Left ventricle myocardium superior (tissue), 1 donor: ENCODE measurements around the gene ABCE1. TPM values are rescaled to one million over a fixed set of nuclear protein-coding genes. Genes with fewer than 3 reads are reported as not detected.

Experiments
- ATAC-seq: fragments of 200-7000 bp; cut with Tn5 transposase; one replicate; pipeline ENCODE4 v1.9.1; 2020; ENCODE audit warnings: mild to moderate bottlenecking, moderate library complexity
- DNase-seq: peaks from one replicate; pipeline ENCODE4 v3.0.0-alpha.2; 2020
- intact Hi-C: fragments of 100-400 bp; cut with micrococcal nuclease; formaldehyde crosslinking; loops from one replicate; pipeline ENCODE4 v1.11.0; 2022
- long read RNA-seq: library from polyadenylated mRNA; unstranded; transcript quantifications from one replicate; pipeline ENCODE4 v2.0.0, GENCODE V29; 2021
- total RNA-seq: library from RNA; stranded (reverse); fragmentation: NEBNext Ultra II Directional; extraction: Animal tissue kit (Norgen Biotek cat#: 25700); gene quantifications from one replicate; pipeline ENCODE4 v1.2.1, GENCODE V29; 2021
- donor health status: DM: no; HTN: yes; CAD: no; lungs with severe emphysema.

Gene ABCE1
- total RNA-seq = 29.5 TPM
- long read RNA-seq, transcript ABCE1-201 (18 exons, 3,921 nt) = major isoform, 26 of 30 reads
- long read RNA-seq, partial matches to known transcripts = 2 of 30 reads
- long read RNA-seq, other reads (novel, unspliced or antisense) = 2 of 30 reads

GRCh38 chr4:145097821-145098674, at the start of gene ABCE1, which contains the start of gene ANAPC10:
Gene ABCE1, plus strand, starts transcription at chr4:145098311. Its CDS starts 6,102 bp downstream, at chr4:145104413.
Gene ANAPC10, minus strand, starts transcription at chr4:145098196. Its CDS starts 2,097 bp downstream, at chr4:145096099.
- DNase-seq = peak; percentile 96
- ATAC-seq = peak; percentile 99
- intact Hi-C loops = no loop called here

DNA sequence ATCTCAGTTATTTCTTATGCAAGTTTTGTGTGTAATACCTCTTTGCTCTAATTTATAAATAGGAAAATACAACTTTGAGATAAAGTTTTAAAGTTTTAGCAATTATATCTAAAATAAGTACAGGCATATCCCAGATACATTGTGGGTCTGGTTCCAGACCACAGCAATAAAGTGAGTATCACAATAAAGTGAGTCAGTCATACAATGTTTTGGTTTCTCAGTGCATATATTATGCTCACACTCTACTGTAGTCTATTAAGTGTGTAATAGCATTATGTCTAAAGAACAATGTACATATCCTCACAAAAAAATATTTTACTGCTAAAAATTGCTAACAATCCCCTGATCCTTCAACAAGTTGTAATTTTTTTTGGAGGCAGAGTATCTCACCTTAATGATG, 49.3 kb upstream of the ABCE1 start:
- no peak for DNase-seq
- no peak for ATAC-seq
- intact Hi-C loops = no loop called here

DNA sequence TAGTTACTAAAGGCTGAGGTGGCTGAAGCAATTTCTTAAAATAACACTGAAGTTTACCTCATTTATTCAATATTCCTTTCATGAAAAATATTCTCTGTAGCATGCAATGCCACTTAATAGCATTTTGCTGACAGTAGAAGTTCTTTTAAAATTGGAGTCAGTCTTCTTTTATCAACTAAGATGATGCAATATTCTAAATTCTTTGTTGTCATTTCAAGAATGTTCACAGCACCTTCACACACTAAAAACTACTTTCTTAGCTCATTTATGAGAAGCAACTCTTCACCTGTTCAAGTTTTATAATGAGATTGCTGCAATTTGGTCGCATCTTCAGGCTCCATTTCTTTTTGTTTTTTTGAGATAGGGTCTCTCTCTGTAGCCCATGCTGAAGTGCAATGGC, 48.9 kb upstream of the ABCE1 start:
- no peak for DNase-seq
- intact Hi-C loops = no loop called here
- ATAC-seq = no peak

GRCh38 chr4:145055533-145056257, 42.4 kb upstream of the ABCE1 start:
- intact Hi-C loops = no loop called here
- DNase-seq (no peak), ATAC-seq (no peak)

DNA sequence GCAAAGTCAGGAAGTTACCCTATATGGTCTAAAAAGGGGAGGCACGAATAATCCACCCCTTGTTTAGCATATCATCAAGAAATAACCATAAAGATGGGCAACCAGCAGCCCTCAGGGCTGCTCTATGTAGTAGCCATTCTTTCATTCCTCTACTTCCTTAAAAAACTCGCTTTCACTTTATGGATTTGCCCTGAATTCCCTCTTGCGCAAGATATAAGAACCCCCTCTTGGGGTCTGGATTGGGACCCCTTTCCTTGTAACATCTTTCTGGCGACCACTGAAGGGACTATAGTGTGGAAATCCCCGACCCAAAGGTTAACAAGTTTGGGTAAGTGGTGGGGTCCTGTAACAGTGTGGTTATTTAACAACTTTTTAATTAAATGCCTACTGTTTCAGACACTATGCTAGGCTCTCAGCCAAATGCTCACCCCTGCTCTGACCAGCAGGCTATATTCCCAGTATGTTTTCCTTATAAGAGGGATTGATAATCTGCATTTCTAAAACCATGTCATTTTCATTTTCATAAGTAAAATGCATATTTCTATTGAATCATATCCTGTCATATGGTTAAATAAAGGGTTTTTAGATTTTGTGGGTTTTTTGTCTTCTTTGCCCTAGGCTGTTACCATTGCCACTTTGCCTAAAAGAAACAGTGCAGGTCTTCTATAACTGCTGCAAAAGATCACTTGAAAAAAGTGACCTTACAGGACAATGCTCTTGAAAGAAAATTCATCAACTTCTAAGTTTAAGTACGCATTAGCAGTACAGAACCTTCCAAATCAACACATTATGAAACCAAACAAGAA, 41.6 kb upstream of the ABCE1 start:
- no peak for ATAC-seq
- intact Hi-C loops = no loop called here
- no peak for DNase-seq

- DNase-seq (no peak), ATAC-seq (no peak)
- intact Hi-C loops = no loop called here
These were observed 39.9 kb upstream of the ABCE1 start for GRCh38 chr4:145058256-145058655.

DNA sequence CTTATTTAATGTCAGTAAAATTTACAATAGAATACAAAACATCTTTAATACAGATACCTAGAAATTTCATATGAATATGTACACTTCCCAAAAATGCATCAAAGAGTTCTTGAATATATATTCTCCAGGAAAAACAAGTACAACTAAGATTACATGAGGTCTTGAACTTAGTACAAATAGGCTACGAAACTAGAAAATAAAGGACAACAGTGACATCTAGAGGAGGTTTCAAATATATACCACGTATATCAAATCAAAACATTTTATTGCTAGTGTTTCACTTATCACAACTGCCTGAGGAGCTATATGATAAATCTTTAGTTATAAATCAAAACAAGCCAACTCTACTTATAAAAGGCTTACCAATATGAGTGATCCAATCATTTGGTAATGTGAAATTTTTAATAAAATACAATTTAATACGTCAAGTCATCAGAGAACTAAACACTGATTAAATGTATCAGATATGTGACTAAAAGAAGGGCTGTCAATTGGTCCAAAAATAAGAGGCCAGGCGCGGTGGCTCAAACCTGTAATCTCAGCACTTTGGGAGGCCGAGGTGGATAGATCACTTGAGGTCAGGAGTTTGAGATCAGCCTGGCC, 36.7 kb upstream of the ABCE1 start:
- intact Hi-C loops = loop anchor here (5.0 to 10.0 kb wide), 2 partner anchors 447 to 889 kb away; no protein-coding TSS in a partner anchor
- ATAC-seq (peak; percentile 41), DNase-seq (no peak)

DNA sequence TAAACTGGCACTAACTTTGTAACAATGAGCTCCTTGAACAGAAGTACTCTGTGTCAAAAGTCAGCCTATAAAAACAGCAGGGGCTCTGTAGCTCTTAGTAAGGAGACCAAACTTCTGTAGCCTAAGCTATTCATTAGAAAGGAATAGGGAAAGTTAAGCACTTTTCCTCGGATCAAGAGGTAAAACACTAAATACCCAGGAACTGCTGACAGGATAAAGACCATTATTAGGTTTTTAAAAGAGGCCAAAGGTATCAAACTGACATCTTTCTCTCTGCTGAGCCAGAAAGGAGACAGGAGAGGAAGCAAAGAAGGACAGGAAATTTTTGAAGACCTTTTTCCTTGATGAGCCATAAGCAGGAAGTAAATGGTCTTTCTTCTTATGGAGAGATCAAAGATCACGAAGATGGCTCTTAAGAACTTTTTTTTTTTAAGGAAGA, 32.0 kb upstream of the ABCE1 start:
- no peak for ATAC-seq
- intact Hi-C loops = loop anchor here (10.0 kb wide), 1 partner anchor 451 kb away; no protein-coding TSS in a partner anchor
- no peak for DNase-seq

- no peak for ATAC-seq
- intact Hi-C loops = loop anchor here (10.0 kb wide), 1 partner anchor 455 kb away; no protein-coding TSS in a partner anchor
These were observed 28.8 kb upstream of the ABCE1 start for GRCh38 chr4:145069361-145069760.

GRCh38 chr4:145071560-145071959, 26.6 kb upstream of the ABCE1 start:
- intact Hi-C loops = no loop called here
- no peak for DNase-seq
- ATAC-seq = no peak

More at GRCh38 chr4:145069361-145069760, 28.8 kb upstream of the ABCE1 start:
- DNase-seq = no peak

- ATAC-seq = no peak
- intact Hi-C loops = no loop called here
- DNase-seq = no peak
These were observed 22.2 kb upstream of the ABCE1 start for GRCh38 chr4:145075742-145076468.

DNA sequence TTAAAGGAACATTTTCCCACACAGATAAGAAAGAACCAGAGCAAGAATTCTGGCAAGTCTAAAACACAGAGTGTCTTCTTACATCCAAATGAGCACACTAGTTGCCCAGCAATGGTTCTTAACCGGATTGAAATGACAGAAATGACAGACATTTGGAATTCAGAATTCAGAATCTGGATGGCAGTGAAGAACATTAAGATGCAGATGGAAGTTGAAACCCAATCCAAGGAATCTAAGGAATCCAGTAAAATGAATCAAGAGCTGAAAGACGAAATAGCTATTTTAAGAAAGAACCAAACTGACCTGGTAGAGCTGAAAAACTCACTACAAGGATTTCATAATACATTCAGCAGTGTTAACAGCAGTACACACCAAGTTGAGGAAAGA, 21.6 kb upstream of the ABCE1 start:
- intact Hi-C loops = no loop called here
- ATAC-seq (no peak), DNase-seq (no peak)

DNA sequence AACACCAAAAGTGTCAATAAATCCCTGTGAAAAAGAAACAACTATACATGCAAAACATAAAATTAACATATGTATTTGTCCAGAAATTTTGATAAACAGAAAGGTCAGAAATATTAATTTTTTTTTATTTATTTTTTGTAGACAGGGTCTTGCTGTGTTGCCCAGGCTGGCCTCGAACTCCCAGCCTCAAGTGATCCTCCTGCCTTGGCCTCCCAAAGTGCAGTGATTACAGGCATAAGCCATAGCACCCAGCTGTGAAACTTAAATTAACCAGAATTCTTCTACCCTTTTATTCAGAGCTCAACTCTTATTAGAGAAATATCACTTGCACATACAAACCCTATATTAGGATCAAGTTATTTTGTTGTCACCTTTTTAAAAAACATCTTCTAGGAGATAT, 16.4 kb upstream of the ABCE1 start:
- DNase-seq (no peak), ATAC-seq (no peak)
- intact Hi-C loops = no loop called here

DNA sequence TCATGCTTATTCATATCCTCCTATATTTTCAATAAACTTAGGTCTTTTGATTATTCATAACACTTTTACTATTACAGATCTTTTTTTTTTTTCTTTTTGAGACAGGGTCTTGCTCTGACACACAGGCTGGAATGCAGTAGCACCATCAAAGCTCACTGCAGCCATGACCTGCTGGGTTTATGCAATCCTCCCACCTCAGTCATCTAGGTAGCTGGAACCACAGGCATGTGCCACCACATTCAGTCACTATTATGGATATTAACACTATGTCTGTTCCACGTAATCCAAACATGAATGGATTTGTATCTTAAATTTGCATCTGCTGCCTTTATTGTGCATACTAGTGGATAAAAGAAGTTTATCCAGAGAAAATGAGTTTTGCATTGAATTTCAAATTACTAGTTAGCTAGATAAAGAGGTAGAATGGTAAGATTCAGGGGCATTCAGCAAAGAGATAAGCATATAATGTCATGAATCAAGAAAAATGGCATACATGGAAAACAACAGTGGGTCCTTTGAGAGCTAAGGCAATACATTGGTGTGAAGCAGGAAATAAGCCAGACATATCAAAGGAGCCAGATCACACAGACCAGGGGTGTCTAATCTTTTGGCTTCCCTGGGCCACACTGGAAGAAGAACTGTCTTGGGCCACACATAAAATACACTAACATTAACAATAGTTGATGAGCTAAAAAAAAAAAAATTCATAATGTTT, 14.1 kb upstream of the ABCE1 start:
- DNase-seq (no peak), ATAC-seq (no peak)
- intact Hi-C loops = no loop called here

- intact Hi-C loops = no loop called here
- no peak for ATAC-seq
- no peak for DNase-seq
These were observed 7.7 kb upstream of the ABCE1 start for GRCh38 chr4:145090380-145090779.

GRCh38 chr4:145093638-145094037, 4.5 kb upstream of the ABCE1 start:
- ATAC-seq = no peak
- intact Hi-C loops = no loop called here

GRCh38 chr4:145097331-145097820, 735 bp upstream of the ABCE1 start:
- intact Hi-C loops = no loop called here
- no peak for ATAC-seq

More at GRCh38 chr4:145093638-145094037, 4.5 kb upstream of the ABCE1 start:
- DNase-seq = no peak

More at GRCh38 chr4:145097331-145097820, 735 bp upstream of the ABCE1 start:
- DNase-seq = no peak
